Measurements from ENCODE around the gene B3GALT4. TPM values are rescaled to one million over a fixed set of nuclear protein-coding genes. Genes with fewer than 3 reads are reported as not detected.

The B3GALT4 gene
- total and polyA plus RNA-seq, 2 of the 13 experiments (the other 11 are each of a cell fraction or from before 2014, with no cell fraction given), result 0.04 to 0.27 TPM

- TF ChIP-seq MZF1 (CRISPR knock-in tag; IDR thresholded peaks at IDR 0.05; ENCODE audit: borderline replicate concordance) (no peak), HOXA5 (CRISPR knock-in tag; IDR thresholded peaks at IDR 0.05) (no peak), ZNF570 (CRISPR knock-in tag; IDR thresholded peaks at IDR 0.05; ENCODE audit: borderline replicate concordance) (no peak), ZNF678 (CRISPR knock-in tag; IDR thresholded peaks at IDR 0.05) (no peak), RERE (CRISPR knock-in tag; IDR thresholded peaks at IDR 0.05; ENCODE audit: low read depth) (no peak), ZNF251 (CRISPR knock-in tag; IDR thresholded peaks at IDR 0.05) (no peak), E2F5 (CRISPR knock-in tag; conservative IDR thresholded peaks at IDR 0.05) (no peak), TBX2 (CRISPR knock-in tag; IDR thresholded peaks at IDR 0.05; ENCODE audit: borderline replicate concordance) (0 out of 2 replicates have a peak, but pooled peaks have one; percentile 22), ATF7 (IDR thresholded peaks at IDR 0.05) (no peak), ATF7 (CRISPR knock-in tag; IDR thresholded peaks at IDR 0.05) (no peak), STAG1 (CRISPR knock-in tag; IDR thresholded peaks at IDR 0.05) (no peak), HOXD1 (CRISPR knock-in tag; IDR thresholded peaks at IDR 0.05) (no peak), ZBTB33 (CRISPR knock-in tag; IDR thresholded peaks at IDR 0.05) (no peak), ZNF33A (CRISPR knock-in tag; IDR thresholded peaks at IDR 0.05; ENCODE audit: borderline replicate concordance) (no peak), HES4 (CRISPR knock-in tag; IDR thresholded peaks at IDR 0.05; ENCODE audit: borderline replicate concordance) (no peak), ZBTB25 (CRISPR knock-in tag; IDR thresholded peaks at IDR 0.05) (no peak), GATAD2A (CRISPR knock-in tag; IDR thresholded peaks at IDR 0.05) (no peak), TEF (CRISPR knock-in tag; IDR thresholded peaks at IDR 0.05) (no peak), KAT8 (CRISPR knock-in tag; IDR thresholded peaks at IDR 0.05) (no peak)
These were observed 18.9 kb downstream of the B3GALT4 start (continued) for GRCh38 chr6:33295621-33296369.
